Fibroblast of mammary gland (primary cell): ENCODE measurements around the gene EIF4E1B.
A peak's percentile ranks its signal among the peaks of the same experiment; 100 is the strongest.

ENCODE experiments used
- DNase-seq: peaks from one replicate; pipeline ENCODE4 v3.0.0-alpha.2; 2010; ENCODE audit warnings: low read depth
- H3K4me3 ChIP-seq: 2 replicates; pipeline ENCODE4 v1.5.1; 2011; ENCODE audit warnings: low read depth, mild to moderate bottlenecking, low read length, moderate library complexity; ENCODE audit not compliant: control insufficient read depth
- TF ChIP-seq, protein P1 (sequence below): conservative IDR thresholded peaks from 2 replicates; pipeline ENCODE4 v1.5.1; 2011; ENCODE audit warnings: low read depth, low read length, inconsistent platforms; ENCODE audit not compliant: control insufficient read depth, insufficient read depth

EIF4E1B gene

DNA sequence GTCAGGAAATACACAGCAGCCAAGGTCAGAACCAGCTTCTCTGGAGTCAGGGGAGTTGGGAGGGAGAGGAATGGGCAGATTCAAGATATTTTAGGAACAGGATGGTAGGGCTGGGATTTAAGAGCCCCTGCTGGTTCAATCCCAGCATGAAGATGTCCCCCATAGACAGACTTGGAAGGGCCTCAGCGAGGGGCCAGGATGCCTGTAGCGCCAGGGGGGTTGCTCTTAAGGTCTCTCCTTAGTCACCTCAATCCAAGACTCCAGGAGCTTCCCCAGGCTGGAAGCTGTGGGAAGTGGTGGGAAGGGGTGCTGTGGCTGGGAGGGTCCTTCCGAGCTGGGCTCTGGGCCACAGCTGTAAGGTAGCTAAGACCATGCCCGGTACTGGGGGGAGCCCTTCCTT lies 8.7 kb downstream of the EIF4E1B start:
- no peak for DNase-seq
- TF ChIP-seq, protein P1, sequence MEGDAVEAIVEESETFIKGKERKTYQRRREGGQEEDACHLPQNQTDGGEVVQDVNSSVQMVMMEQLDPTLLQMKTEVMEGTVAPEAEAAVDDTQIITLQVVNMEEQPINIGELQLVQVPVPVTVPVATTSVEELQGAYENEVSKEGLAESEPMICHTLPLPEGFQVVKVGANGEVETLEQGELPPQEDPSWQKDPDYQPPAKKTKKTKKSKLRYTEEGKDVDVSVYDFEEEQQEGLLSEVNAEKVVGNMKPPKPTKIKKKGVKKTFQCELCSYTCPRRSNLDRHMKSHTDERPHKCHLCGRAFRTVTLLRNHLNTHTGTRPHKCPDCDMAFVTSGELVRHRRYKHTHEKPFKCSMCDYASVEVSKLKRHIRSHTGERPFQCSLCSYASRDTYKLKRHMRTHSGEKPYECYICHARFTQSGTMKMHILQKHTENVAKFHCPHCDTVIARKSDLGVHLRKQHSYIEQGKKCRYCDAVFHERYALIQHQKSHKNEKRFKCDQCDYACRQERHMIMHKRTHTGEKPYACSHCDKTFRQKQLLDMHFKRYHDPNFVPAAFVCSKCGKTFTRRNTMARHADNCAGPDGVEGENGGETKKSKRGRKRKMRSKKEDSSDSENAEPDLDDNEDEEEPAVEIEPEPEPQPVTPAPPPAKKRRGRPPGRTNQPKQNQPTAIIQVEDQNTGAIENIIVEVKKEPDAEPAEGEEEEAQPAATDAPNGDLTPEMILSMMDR = no peak
- no peak overlapping the region for H3K4me3 ChIP-seq

DNA sequence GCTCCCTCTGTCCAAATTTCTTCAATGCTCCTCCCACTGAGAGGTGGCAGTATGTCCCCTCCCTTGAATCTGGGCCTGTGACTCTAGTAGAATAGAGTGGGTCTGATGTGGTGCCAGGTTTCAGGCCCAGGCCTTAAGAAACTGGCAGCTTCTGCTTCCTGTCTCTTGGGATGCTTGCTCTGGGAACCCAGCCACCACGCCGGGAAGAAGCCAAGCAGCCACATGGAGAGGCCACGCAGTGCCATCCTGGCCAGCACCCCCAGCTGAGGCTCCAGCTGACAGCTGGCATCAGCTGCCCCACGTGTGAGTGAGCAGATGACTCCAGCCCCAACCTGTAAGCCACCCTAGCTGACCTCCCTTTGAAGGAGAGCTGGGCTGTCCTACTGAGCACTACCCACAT lies 9.5 kb downstream of the EIF4E1B start:
- TF ChIP-seq, protein P1 = no peak
- DNase-seq = peak; percentile 15
- H3K4me3 ChIP-seq = no peak overlapping the region

- no peak overlapping the region for H3K4me3 ChIP-seq
- DNase-seq = no peak
- TF ChIP-seq, protein P1 = no peak
Observed at GRCh38 chr5:176640616-176641015, 10.1 kb downstream of the EIF4E1B start.

DNA sequence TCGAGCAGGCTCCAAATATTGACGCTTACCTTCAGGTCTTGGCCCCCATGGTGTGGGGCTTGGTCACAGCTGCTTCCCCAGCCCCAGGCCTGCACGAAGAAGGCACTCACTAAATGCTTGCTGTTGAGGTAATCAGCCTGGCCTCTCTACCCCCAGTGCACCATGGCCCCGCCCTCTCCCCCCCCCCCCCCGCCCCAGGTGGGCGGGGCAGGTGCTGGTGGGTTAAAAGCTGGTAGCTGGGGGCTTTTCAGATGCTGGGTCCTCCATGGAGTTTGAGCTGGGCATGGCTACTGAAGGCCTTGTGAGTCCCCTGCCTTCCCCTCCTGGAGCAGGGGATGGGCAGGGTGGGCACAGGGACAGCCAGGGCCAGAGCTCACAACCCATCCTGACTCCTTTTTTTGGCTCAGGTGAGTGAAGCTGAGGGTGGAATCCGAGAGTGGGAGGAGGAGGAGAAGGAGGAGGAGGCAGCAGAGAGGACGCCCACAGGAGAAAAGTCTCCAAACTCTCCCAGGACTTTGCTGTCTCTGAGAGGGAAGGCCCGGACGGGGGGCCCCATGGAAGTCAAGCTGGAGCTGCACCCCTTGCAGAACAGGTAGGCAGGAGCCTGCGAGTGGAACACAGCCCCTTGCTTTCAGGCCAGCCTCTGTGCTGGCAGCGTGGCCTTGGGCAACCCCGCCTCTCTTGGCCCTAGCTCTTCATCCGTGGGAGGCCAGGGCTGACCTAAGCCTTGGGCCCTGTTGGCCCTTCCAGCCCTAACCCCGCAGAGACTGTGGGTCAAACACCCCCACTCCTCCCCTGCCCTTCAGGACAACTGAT lies 12.4 kb downstream of the EIF4E1B start:
- DNase-seq = no peak
- TF ChIP-seq, protein P1 = no peak
- no peak overlapping the region for H3K4me3 ChIP-seq

- TF ChIP-seq, protein P1 = no peak
- H3K4me3 ChIP-seq = no peak overlapping the region
- no peak for DNase-seq
Observed at GRCh38 chr5:176643491-176644219, 13.2 kb downstream of the EIF4E1B start.

- no peak for DNase-seq
- TF ChIP-seq, protein P1 = no peak
Observed at GRCh38 chr5:176644294-176644693, 13.8 kb downstream of the EIF4E1B start.

More at GRCh38 chr5:176644294-176644693, 13.8 kb downstream of the EIF4E1B start:
- H3K4me3 ChIP-seq = no peak overlapping the region
